HEK293 (cell line): ENCODE measurements around the gene GSN.
A peak's percentile ranks its signal among the peaks of the same experiment; 100 is the strongest.

Source experiments
- CTCF ChIA-PET: fragments of 350-600 bp; formaldehyde crosslinking; extraction: SDS; loops from one replicate; lab custom pipeline; 2021; ENCODE audit warnings: antibody characterized with exemption; lab: Yijun Ruan, JAX
- POLR2A ChIA-PET: fragments of 300-600 bp; formaldehyde crosslinking; extraction: SDS; loops from one replicate; lab custom pipeline; 2020; ENCODE audit warnings: antibody characterized with exemption, inconsistent platforms; lab: Yijun Ruan, JAX
- H3K27ac ChIP-seq: fragments of 200-500 bp; sonication (Bioruptor generic); 2 replicates; pipeline ENCODE4 v1.5.1; 2014; ENCODE audit warnings: low read depth, low read length, control low read depth, inconsistent platforms; ENCODE audit errors: extremely low read depth
- H3K36me3 ChIP-seq, 2 experiments: fragments of 200-500 bp in 1 of 2; sonication (Bioruptor generic) in 1 of 2; 1 replicate in 1 of 2; 2 replicates in 1 of 2; pipeline ENCODE4 v1.5.1; 2014 to 2017; ENCODE audit warnings: inconsistent platforms in 2 of 2, low read length in 2 of 2; ENCODE audit not compliant: control insufficient read depth in 2 of 2, insufficient read depth in 1 of 2
- H3K4me1 ChIP-seq: fragments of 200-500 bp; sonication (Bioruptor generic); 2 replicates; pipeline ENCODE4 v1.5.1; 2014; ENCODE audit warnings: mild to moderate bottlenecking, low read length, inconsistent platforms; ENCODE audit not compliant: control insufficient read depth, insufficient read depth
- H3K4me3 ChIP-seq: 2 replicates; pipeline ENCODE4 v1.5.1; 2011; ENCODE audit warnings: low read depth, mild to moderate bottlenecking, control low read depth, low read length, moderate library complexity
- H3K9me3 ChIP-seq: fragments of 200-500 bp; sonication (Bioruptor generic); 2 replicates; pipeline ENCODE4 v1.5.1; 2014; ENCODE audit warnings: low read depth, low read length, inconsistent platforms; ENCODE audit not compliant: control insufficient read depth, insufficient read depth
- EGR2 ChIP-seq: fragments of 450-650 bp; formaldehyde crosslinking; IDR thresholded peaks from 2 replicates; pipeline ENCODE4 v1.5.1; 2016; ENCODE audit warnings: low read depth, missing biosample characterization, missing genetic modification characterization
- KLF16 ChIP-seq: fragments of 450-650 bp; formaldehyde crosslinking; IDR thresholded peaks from 2 replicates; pipeline ENCODE4 v1.5.1; 2017; ENCODE audit warnings: missing biosample characterization, missing genetic modification characterization
- SCRT2 ChIP-seq: fragments of 450-650 bp; formaldehyde crosslinking; IDR thresholded peaks from 2 replicates; pipeline ENCODE4 v1.5.1; 2016; ENCODE audit warnings: missing biosample characterization, missing genetic modification characterization
- YY1 ChIP-seq: fragments of 450-650 bp; formaldehyde crosslinking; IDR thresholded peaks from 2 replicates; pipeline ENCODE4 v1.5.1; 2018; ENCODE audit warnings: missing biosample characterization, missing genetic modification characterization
- ZIC2 ChIP-seq: fragments of 450-650 bp; formaldehyde crosslinking; IDR thresholded peaks from 2 replicates; pipeline ENCODE4 v1.5.1; 2016; ENCODE audit warnings: missing biosample characterization, missing genetic modification characterization
- ZNF155 ChIP-seq: fragments of 450-650 bp; formaldehyde crosslinking; IDR thresholded peaks from 2 replicates; pipeline ENCODE4 v1.5.1; 2016; ENCODE audit warnings: missing biosample characterization, missing genetic modification characterization
- ZNF24 ChIP-seq: fragments of 450-650 bp; formaldehyde crosslinking; IDR thresholded peaks from 2 replicates; pipeline ENCODE4 v1.5.1; 2016; ENCODE audit warnings: missing biosample characterization, missing genetic modification characterization
- ZNF266 ChIP-seq: fragments of 450-650 bp; formaldehyde crosslinking; IDR thresholded peaks from 2 replicates; pipeline ENCODE4 v1.5.1; 2016; ENCODE audit warnings: missing biosample characterization, missing genetic modification characterization, low read depth
- ZNF324 ChIP-seq: fragments of 450-650 bp; formaldehyde crosslinking; IDR thresholded peaks from 2 replicates; pipeline ENCODE4 v1.5.1; 2016; ENCODE audit warnings: missing biosample characterization, missing genetic modification characterization
- ZNF423 ChIP-seq: fragments of 450-650 bp; formaldehyde crosslinking; IDR thresholded peaks from 2 replicates; pipeline ENCODE4 v1.5.1; 2016; ENCODE audit warnings: missing biosample characterization, missing genetic modification characterization
- ZNF555 ChIP-seq: fragments of 450-650 bp; formaldehyde crosslinking; conservative IDR thresholded peaks from 2 replicates; pipeline ENCODE4 v1.5.1; 2017; ENCODE audit warnings: missing biosample characterization, mild to moderate bottlenecking, missing genetic modification characterization, inconsistent platforms
- ZNF571 ChIP-seq: fragments of 450-650 bp; formaldehyde crosslinking; IDR thresholded peaks from 2 replicates; pipeline ENCODE4 v1.5.0; 2017; ENCODE audit warnings: missing biosample characterization, missing genetic modification characterization
- ZNF600 ChIP-seq: fragments of 450-650 bp; formaldehyde crosslinking; IDR thresholded peaks from 2 replicates; pipeline ENCODE4 v1.5.1; 2016; ENCODE audit warnings: missing biosample characterization, missing genetic modification characterization
- ZNF610 ChIP-seq: fragments of 450-650 bp; formaldehyde crosslinking; IDR thresholded peaks from 2 replicates; pipeline ENCODE4 v1.5.1; 2016; ENCODE audit warnings: missing biosample characterization, missing genetic modification characterization, borderline replicate concordance
- ZNF626 ChIP-seq: fragments of 450-650 bp; sonication (Bioruptor Pico); formaldehyde crosslinking; IDR thresholded peaks from 2 replicates; pipeline ENCODE4 v1.5.1; 2018; ENCODE audit warnings: missing biosample characterization, missing genetic modification characterization, inconsistent platforms
- ZNF654 ChIP-seq: fragments of 450-650 bp; formaldehyde crosslinking; IDR thresholded peaks from 2 replicates; pipeline ENCODE4 v1.5.1; 2016; ENCODE audit warnings: low read depth, missing biosample characterization, missing genetic modification characterization
- ZNF747 ChIP-seq: fragments of 450-650 bp; formaldehyde crosslinking; IDR thresholded peaks from 2 replicates; pipeline ENCODE4 v1.5.1; 2016; ENCODE audit warnings: missing biosample characterization, missing genetic modification characterization
- ZNF768 ChIP-seq: fragments of 450-650 bp; formaldehyde crosslinking; IDR thresholded peaks from 2 replicates; pipeline ENCODE4 v1.5.1; 2018; ENCODE audit warnings: missing biosample characterization, mild to moderate bottlenecking, missing genetic modification characterization
- ZNF785 ChIP-seq: fragments of 450-650 bp; formaldehyde crosslinking; IDR thresholded peaks from 2 replicates; pipeline ENCODE4 v1.5.1; 2016; ENCODE audit warnings: missing biosample characterization, missing genetic modification characterization
- TF ChIP-seq, protein P1 (sequence below): fragments of 450-650 bp; formaldehyde crosslinking; IDR thresholded peaks from 2 replicates; pipeline ENCODE4 v1.5.1; 2016; ENCODE audit warnings: missing biosample characterization, missing genetic modification characterization
- TF ChIP-seq, protein P2 (sequence below): fragments of 450-650 bp; formaldehyde crosslinking; IDR thresholded peaks from 2 replicates; pipeline ENCODE4 v1.5.1; 2016; ENCODE audit warnings: missing biosample characterization, missing genetic modification characterization, borderline replicate concordance
- TF ChIP-seq, protein P3 (sequence below): fragments of 450-650 bp; formaldehyde crosslinking; IDR thresholded peaks from 2 replicates; pipeline ENCODE4 v1.5.1; 2017; ENCODE audit warnings: missing biosample characterization, missing genetic modification characterization

Gene GSN

DNA sequence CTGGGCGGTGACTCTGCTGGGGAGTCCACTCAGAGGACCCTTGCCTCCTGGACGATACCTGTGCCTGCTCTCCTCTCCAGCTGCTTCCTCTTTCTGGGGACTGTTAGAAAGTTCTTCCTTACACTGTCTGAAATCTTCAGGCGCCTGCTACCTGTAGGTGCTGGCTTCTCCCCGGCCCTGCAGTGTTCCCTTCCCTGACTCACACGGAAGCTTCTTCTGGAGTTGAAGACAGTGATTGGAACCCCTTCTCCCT lies 562 bp downstream of the GSN start (continued):
- TF ChIP-seq, protein P1, sequence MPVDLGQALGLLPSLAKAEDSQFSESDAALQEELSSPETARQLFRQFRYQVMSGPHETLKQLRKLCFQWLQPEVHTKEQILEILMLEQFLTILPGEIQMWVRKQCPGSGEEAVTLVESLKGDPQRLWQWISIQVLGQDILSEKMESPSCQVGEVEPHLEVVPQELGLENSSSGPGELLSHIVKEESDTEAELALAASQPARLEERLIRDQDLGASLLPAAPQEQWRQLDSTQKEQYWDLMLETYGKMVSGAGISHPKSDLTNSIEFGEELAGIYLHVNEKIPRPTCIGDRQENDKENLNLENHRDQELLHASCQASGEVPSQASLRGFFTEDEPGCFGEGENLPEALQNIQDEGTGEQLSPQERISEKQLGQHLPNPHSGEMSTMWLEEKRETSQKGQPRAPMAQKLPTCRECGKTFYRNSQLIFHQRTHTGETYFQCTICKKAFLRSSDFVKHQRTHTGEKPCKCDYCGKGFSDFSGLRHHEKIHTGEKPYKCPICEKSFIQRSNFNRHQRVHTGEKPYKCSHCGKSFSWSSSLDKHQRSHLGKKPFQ (tag by site-specific recombination): no peak
- TF ChIP-seq ZNF626 (tag by site-specific recombination) (no peak), SCRT2 (tag by site-specific recombination) (peak; percentile 30; the same call in 1 of the 2 replicates), EGR2 (tag by site-specific recombination) (no peak)

DNA sequence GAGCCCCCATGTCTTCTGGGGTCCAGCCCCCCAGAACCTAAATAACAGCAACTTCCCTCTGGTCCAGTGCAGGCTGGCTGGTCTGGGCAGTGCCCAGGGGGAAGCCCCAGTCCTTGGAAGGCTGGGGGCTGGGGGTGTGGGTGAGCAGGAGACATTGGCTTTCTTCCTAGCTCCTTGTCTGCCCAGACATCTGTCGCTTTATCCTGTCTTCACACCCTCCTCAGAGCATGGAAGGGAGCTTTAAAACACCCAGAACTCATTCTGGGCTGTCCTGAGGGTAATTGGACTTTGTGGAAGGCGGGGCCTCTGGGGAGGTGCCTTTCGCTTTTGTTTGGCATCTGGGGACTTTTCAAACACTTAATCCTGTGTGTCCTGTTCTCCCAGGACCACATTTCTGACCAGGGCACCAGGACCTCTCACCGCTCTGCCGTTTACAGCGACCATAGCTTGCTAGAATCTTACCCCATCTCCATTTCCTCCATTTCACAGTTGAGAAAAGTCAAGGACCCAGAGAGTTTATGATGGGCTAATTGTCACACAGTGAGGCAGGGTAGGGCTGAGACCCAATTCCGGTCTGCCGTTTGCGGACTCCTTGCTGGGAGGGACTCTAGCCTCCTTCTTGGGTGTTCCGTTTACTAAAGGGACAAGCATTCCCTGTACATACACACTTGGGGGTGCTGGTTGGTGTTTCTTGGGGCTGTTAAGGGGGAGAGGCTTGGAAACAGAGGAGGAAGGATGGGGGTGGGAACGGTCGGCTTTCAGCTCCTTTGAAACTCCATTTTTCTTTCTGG lies 1.1 kb downstream of the GSN start:
- H3K27ac ChIP-seq: no peak overlapping the region
- ChIA-PET POLR2A (interaction anchor here (0.9 to 2.6 kb wide), 5 partner anchors 9 to 34 kb away, joined by 3 to 17 read pairs (median 8); no protein-coding TSS in a partner anchor), CTCF (interaction anchor here (0.6 to 6.3 kb wide), 10 partner anchors 9 to 1661 kb away, joined by 3 to 70 read pairs (median 5); no protein-coding TSS in a partner anchor)

DNA sequence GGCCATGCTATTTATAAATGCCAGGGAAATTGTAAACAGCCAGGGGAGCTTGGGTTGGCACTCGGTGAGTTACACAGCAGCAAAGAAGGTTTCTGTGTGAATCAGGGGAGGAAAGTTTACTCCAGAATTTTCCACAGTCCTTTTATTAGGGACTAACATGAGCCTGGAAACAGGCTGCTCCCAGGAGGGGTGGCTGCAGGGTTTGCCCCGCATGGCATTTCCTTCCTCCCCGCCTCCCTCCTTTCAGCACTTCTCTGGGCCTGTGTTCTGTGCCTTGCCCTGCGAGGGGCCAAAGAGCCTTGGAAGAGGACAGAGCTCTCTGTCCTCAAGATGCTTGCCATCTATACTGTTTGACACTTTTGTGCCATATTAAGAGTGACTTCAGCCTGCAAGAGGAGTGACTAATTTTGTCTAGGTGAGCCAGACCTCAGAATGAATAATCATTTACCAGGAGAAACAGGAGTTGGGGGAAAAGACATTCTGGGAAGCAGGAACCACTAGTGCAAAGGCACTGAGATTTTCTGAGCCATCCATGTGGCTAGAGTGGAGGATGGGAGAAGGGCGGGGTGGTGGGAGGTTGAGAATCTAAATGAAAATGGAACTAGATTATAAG lies 1.8 kb downstream of the GSN start:
- TF ChIP-seq, protein P2, sequence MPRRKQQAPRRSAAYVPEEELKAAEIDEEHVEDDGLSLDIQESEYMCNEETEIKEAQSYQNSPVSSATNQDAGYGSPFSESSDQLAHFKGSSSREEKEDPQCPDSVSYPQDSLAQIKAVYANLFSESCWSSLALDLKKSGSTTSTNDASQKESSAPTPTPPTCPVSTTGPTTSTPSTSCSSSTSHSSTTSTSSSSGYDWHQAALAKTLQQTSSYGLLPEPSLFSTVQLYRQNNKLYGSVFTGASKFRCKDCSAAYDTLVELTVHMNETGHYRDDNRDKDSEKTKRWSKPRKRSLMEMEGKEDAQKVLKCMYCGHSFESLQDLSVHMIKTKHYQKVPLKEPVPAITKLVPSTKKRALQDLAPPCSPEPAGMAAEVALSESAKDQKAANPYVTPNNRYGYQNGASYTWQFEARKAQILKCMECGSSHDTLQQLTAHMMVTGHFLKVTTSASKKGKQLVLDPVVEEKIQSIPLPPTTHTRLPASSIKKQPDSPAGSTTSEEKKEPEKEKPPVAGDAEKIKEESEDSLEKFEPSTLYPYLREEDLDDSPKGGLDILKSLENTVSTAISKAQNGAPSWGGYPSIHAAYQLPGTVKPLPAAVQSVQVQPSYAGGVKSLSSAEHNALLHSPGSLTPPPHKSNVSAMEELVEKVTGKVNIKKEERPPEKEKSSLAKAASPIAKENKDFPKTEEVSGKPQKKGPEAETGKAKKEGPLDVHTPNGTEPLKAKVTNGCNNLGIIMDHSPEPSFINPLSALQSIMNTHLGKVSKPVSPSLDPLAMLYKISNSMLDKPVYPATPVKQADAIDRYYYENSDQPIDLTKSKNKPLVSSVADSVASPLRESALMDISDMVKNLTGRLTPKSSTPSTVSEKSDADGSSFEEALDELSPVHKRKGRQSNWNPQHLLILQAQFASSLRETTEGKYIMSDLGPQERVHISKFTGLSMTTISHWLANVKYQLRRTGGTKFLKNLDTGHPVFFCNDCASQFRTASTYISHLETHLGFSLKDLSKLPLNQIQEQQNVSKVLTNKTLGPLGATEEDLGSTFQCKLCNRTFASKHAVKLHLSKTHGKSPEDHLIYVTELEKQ: no peak
- TF ChIP-seq ZNF555 (no peak), ZIC2 (tag by site-specific recombination) (no peak), ZNF610 (tag by site-specific recombination) (no peak), ZNF654 (tag by site-specific recombination) (no peak), ZNF571 (no peak), ZNF324 (tag by site-specific recombination) (no peak), ZNF747 (tag by site-specific recombination) (no peak), ZNF768 (tag by site-specific recombination) (no peak), KLF16 (tag by site-specific recombination) (no peak), ZNF785 (tag by site-specific recombination) (no peak), ZNF266 (no peak), ZNF24 (no peak), YY1 (no peak), ZNF423 (tag by site-specific recombination) (no peak)
- TF ChIP-seq, protein P3, sequence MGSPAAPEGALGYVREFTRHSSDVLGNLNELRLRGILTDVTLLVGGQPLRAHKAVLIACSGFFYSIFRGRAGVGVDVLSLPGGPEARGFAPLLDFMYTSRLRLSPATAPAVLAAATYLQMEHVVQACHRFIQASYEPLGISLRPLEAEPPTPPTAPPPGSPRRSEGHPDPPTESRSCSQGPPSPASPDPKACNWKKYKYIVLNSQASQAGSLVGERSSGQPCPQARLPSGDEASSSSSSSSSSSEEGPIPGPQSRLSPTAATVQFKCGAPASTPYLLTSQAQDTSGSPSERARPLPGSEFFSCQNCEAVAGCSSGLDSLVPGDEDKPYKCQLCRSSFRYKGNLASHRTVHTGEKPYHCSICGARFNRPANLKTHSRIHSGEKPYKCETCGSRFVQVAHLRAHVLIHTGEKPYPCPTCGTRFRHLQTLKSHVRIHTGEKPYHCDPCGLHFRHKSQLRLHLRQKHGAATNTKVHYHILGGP (tag by site-specific recombination): no peak
- TF ChIP-seq, all 188 proteins: peak for 0
- ChIA-PET POLR2A (interaction anchor here (1.2 to 2.6 kb wide), 3 partner anchors 8 to 18 kb away, joined by 3 to 17 read pairs (median 14); no protein-coding TSS in a partner anchor), CTCF (interaction anchor here (0.6 to 6.3 kb wide), 5 partner anchors 8 to 50 kb away, joined by 3 to 70 read pairs (median 6); no protein-coding TSS in a partner anchor)
- H3K36me3 ChIP-seq: no peaks in the 10 kb centered on the region
- no peak overlapping the region for H3K4me3 ChIP-seq
- no peak overlapping the region for H3K27ac ChIP-seq
- peaks cover 2% of the 10 kb centered on the region; the same call in 1 of the 2 replicates for H3K4me1 ChIP-seq
- H3K9me3 ChIP-seq: no peaks in the 10 kb centered on the region

More for the DNA sequence above, 1.1 kb downstream of the GSN start:
- peaks cover 2% of the 10 kb centered on the region; the same call in 1 of the 2 replicates for H3K4me1 ChIP-seq
- H3K9me3 ChIP-seq: no peaks in the 10 kb centered on the region
- no peak for TF ChIP-seq ZNF155
- TF ChIP-seq SCRT2 (tag by site-specific recombination): 0 out of 2 replicates have a peak, but pooled peaks have one; percentile 29
- TF ChIP-seq ZNF600 (tag by site-specific recombination): 0 out of 2 replicates have a peak, but pooled peaks have one; percentile 18
- H3K36me3 ChIP-seq: no peaks in the 10 kb centered on the region
- no peak overlapping the region for H3K4me3 ChIP-seq
